GM18499 (cell line): ENCODE measurements around the gene CGNL1.

Experiments
- ATAC-seq: cut with Tn5 transposase; IDR thresholded peaks from one replicate; pipeline ENCODE4 v1.9.1; 2021; ENCODE audit warnings: moderate number of reproducible peaks; ENCODE audit not compliant: insufficient read depth, unreplicated experiment

Gene CGNL1

GRCh38 chr15:57559875-57560274 is 183.6 kb downstream of the CGNL1 start:
- no peak for ATAC-seq

DNA sequence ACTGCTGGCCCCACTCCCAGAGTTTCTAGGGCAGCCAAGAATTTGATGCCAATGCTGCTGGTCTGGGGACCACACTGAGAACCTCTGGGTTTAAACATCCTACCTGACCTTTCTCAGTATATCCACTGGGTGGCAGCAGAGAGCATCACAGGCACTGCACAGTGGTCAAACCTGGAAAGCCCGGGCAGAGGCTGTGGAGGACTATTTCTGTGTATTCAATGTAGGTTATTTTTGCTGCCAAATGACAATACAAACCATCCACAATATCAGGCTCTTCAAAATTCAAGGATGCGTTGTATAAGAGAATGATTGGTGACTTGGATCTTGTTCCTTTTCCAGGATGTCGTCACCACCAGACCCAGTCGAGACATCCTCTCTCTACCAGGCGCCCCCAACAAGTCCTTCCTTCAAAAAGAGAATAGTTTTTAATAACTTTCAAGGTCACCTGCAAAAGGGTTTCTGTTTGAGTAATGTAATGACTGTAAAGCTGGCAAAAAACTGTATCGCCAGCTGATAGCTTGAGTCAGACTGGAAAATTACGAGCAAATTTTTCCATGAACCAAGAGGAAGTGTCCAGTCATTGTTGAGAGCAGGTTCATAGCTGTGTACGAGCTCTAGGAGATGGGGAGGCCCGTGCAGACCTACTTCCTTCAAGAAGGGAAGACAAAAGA is 184.9 kb downstream of the CGNL1 start:
- no peak for ATAC-seq

DNA sequence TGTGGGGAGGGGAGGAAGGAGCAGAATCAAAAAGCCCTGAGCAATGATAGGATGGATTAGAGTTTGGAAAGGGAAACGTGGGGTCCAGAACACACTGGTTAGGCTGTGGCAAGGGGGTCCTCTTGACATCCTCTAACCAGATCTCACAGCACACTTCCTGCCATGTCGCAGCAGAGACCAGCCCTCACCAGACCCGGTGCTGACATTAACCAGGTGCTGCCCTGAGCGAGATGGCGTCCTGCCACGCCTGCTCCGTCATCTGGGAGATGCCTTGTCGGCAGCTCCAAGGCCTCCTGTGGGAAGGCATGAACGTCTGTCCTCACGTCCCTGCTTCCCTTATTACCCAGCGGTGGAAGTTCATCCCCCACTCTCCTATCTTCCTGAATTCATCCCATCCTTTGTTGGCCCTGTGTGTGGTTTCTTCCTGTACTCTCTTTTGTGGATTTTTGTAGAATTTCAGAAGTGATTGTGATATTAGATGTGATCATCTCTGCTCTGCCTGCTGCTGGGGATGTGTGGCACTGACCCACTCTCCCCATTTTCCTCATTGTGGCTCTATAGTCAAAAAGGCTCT is 186.0 kb downstream of the CGNL1 start:
- no peak for ATAC-seq

DNA sequence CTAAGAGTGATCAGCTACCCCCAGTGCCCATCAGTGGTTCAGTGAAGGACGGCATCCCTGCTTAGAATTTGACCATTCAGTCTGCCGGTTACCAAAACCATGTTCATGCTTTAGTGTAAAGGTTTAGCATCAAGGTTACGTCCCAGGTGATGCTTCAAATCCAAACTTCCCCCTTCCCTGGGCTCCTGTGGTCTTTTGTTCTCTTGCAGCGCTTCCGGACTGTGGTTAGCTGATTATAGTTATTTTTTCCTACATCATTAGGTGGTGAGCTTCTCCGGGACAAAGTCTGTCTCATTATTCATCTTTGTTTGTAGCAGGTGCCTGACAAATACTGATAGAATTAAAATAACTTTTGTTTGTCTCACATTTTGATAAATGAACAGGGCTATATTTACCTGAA is 187.1 kb downstream of the CGNL1 start:
- no peak for ATAC-seq

DNA sequence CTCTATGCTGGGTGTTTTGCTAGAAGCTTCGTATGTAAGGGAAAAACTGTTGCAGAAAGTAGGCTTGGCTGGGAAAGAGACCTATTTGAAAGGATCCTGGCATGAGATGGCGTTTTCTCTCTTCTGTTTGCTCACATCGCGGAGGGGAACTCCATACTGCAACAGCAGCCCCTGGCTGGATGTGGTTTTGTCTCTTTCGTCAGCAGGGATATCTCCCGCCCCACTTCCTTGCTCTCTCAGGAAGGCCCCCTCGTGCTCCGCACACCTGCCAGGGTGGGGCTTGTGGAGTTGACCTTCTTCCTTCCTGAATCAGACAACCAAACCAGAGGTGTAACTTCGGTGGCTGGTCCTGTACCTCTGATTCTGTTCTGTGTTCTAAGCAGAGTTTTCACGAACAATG is 189.0 kb downstream of the CGNL1 start:
- ATAC-seq = no peak

GRCh38 chr15:57566834-57567233 is 190.5 kb downstream of the CGNL1 start:
- ATAC-seq = no peak

DNA sequence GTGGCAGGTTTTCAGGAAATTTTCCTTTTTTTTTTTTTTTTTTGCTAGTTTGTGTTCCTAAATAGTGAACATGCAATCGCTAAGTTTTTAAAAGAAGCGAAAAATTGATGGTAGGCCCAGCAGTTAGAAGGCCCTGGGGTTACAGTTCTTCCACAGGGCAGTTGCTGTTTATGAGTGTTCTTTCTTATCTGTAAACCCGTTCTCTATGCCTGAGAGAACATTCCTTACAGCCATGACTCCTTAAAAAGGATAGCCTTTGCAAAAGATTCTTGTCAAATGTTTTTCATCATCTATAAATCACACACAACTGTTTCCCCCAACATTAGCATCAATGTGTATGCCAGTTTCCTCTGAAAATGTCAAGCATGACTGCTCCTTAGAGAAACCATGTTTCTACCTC is 191.6 kb downstream of the CGNL1 start:
- ATAC-seq = no peak

DNA sequence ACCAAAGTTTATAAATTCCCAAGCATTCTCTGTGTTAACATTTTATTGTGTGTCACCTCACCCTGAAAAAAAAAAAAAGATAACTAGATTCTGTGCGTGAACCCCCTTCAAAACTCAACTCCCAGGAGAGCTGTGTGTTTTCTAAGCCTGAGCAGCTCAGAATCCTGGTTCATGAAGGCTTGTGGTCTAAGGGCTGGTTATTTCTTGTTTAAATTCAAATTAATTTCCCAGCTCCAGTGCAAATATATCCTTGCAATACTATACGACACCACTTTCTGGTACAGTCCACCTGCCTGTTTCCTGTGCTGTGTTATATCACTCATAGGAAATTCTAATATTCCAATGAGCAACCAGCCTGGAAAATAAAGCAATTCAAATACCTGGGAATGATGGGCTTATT is 192.0 kb downstream of the CGNL1 start:
- ATAC-seq = no peak

GRCh38 chr15:57570340-57570739 is 194.0 kb downstream of the CGNL1 start:
- ATAC-seq = no peak

GRCh38 chr15:57570994-57571393 is 194.7 kb downstream of the CGNL1 start:
- no peak for ATAC-seq

- ATAC-seq = no peak
Observed at GRCh38 chr15:57571725-57572124, 195.4 kb downstream of the CGNL1 start.

- ATAC-seq = no peak
Observed at GRCh38 chr15:57572468-57572867, 196.2 kb downstream of the CGNL1 start.

DNA sequence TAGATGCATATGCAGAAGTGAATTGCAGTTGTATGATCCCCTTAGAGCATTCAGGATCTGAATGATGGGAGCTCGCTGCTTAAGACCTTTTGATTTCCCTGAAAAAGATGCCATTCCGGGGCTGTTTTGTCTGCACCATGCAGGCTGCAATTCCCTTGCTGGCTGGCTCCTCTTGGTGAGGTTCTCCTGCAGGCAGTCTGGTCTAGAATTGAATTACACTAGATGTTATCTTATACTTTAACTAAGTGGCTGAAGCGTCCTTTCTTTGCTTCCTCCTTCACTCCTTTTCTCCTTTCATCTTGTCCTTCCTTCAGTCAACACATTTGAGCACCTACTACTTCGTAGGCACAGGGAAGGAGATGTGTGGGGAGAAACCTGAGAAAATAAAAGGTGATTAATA is 196.8 kb downstream of the CGNL1 start:
- ATAC-seq = no peak

DNA sequence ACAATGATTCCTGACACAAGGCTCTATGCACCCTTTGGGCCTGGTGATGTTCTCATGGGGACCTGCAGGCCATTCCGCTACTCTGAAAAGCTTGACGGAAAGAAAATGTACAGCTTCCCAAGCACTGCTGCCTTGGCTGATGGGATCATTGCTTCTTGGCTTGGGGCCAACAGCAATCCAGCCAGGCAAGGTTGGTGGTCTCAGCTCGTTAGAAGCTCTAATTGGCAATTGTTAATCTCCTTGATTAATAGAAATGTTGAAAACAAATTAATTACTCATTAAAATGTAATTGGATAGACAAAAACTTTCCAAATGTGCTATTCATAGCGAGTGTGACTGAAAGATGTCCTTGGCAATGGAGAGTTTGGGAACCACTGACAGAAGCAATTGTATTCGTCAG is 199.1 kb downstream of the CGNL1 start:
- ATAC-seq = no peak

DNA sequence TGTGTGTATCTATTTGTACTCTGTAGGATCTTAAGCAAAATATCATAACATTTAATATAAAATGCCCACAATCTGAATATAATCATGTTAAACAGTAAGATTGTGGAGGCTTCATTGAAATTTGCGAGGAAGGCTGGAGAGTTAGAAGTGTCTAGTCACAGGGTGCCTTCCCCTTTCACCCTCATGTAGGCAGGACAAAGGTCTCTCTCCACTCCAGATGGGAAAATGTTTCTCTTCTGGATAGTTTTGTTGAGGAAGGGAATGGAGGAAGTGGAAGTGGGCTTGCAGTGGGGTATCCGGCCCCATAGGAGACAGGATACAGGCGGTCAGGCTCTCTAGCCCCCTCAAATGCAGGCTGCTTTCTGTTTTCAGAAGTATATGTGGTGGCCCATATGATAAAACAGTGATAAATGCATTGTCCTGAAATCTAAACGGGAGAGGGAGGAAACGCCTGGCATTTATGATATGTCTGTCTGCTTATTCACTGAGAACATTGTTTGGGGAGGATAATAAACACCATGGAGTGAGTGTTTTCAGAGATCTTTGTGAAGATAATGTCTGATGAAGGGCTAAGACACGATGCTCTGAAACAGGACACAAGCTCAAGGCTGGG is 202.1 kb downstream of the CGNL1 start:
- ATAC-seq = no peak

DNA sequence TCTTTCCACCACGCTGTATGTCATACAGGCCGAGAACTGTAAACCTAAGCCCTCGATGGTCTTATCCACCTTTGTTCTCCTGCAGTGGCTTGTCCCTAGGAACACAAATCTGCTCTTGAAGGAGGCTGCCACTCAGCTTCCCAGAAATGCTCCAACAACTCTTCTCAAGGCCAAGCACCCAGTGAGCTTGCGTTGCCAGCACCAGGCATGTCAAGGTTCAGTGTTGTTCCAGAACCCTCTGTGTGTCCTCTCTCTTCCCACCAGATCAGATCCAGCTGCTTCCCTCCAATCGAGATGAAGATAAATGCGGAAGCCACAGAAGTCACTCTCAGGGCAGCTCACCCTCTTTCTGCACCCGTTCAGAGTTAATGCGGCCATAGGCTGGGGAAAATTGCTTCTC is 204.1 kb downstream of the CGNL1 start:
- ATAC-seq = no peak

DNA sequence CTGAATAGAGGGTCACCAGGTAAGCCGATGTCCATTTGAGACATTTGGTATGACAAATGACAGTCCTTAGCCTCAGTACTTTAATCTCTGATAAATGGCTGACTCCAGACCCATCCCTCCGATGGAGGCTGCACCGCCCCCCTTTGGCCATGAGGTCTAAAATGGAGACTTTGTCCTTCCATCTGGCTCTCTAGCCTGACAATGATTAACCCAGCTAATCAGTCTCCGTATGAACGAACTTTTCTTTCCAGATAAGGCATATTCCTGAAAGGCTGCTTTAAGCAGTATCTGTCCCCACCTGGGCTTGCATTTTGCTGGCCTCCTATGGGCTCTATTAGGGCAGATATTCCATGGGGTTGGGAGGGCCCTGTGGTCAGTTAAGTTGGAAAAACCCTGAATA is 204.6 kb downstream of the CGNL1 start:
- ATAC-seq = no peak

- no peak for ATAC-seq
Observed at GRCh38 chr15:57582090-57582489, 205.8 kb downstream of the CGNL1 start.

- ATAC-seq = no peak
Observed at GRCh38 chr15:57583282-57583681, 207.0 kb downstream of the CGNL1 start.

- no peak for ATAC-seq
Observed at GRCh38 chr15:57583720-57584119, 207.4 kb downstream of the CGNL1 start.

GRCh38 chr15:57586661-57587424 is 210.5 kb downstream of the CGNL1 start:
- no peak for ATAC-seq
